ENCODE measurements around the gene AKAP1.

DNA sequence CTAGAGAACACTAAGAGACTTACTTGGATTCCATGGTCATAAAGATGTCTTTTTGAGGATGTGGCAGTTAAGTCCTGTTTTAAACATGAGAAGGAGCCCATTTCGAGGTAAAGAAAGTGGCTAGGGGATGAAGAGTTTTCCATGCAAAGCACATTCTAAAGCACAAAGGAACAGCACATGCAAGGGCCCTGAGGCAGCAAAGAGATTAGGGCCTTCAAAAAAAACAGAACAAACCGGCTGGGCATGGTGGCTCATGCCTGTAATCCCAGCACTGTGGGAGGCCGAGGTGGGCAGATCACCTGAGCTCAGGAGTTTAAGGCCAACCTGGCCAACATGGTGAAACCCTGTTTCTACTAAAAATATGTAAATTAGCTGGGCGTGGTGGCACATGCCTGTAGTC, 79.8 kb downstream of the AKAP1 start:
- TF ChIP-seq, protein P1, sequence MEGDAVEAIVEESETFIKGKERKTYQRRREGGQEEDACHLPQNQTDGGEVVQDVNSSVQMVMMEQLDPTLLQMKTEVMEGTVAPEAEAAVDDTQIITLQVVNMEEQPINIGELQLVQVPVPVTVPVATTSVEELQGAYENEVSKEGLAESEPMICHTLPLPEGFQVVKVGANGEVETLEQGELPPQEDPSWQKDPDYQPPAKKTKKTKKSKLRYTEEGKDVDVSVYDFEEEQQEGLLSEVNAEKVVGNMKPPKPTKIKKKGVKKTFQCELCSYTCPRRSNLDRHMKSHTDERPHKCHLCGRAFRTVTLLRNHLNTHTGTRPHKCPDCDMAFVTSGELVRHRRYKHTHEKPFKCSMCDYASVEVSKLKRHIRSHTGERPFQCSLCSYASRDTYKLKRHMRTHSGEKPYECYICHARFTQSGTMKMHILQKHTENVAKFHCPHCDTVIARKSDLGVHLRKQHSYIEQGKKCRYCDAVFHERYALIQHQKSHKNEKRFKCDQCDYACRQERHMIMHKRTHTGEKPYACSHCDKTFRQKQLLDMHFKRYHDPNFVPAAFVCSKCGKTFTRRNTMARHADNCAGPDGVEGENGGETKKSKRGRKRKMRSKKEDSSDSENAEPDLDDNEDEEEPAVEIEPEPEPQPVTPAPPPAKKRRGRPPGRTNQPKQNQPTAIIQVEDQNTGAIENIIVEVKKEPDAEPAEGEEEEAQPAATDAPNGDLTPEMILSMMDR (IDR thresholded peaks at IDR 0.05): no peak
- TF ChIP-seq ZFX (IDR thresholded peaks at IDR 0.05; ENCODE audit: borderline replicate concordance): no peak
